ENCODE data around the gene BRD4. TPM values are rescaled to one million over a fixed set of nuclear protein-coding genes. Genes with fewer than 3 reads are reported as not detected.
A peak's percentile ranks its signal among the peaks of the same experiment; 100 is the strongest.

Gene BRD4
- total and polyA plus RNA-seq, 2 experiments from 2014 or later, result 63.8 to 115 TPM

DNA sequence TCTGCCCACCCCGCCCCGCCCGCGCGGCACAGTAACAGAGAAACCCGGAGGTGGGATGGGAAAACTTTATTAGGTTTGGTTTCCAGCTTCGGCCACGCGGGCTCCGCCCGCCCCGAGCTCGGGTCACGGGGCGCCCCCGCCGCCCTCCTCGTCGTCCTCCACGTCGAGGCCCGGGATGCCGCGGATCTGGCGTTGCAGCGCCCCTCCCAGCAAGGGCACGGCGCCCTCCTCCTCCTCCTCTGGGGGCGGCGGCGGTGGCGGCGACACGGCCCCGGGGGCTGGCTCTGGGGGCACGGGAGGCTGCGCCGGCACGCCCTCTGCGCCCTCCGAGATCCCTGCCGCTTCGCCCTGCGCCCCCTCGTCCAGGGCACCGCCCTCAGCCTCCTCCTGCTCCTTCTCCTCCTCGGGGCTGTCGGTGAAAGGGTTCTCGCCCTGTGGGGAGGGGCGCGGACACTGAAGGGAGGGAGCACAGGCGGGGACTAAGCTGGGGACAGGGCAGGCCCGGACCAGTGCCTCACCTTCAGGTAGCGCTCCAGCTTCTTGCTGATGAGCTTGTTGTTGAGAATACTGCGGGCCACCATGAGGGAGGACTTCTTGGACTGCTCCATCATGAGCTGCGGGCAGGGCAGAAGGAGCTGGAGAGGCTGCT, 47.8 kb upstream of the BRD4 start:
- H2AFZ ChIP-seq, result peak overlapping the region; percentile 14; the same call in 1 of the 2 replicates
- H3K4me1 Mint-ChIP-seq, result peaks cover 29% of the 10 kb centered on the region
- H3K79me2 ChIP-seq (replicated peaks; ENCODE audit: insufficient read depth), result peaks cover 42% of the 10 kb centered on the region
- H3K4me2 ChIP-seq, result peak overlapping the region; percentile 91
- H3K9me3 Mint-ChIP-seq, result no peaks in the 10 kb centered on the region; the same call in 1 of the 3 replicates
- peaks cover 25% of the 10 kb centered on the region for H3F3A ChIP-seq (replicated peaks; ENCODE audit: low read depth)
- H3K9me2 ChIP-seq (ENCODE audit: insufficient read depth), result no peaks in the 10 kb centered on the region
- peaks cover 16% of the 10 kb centered on the region for H3K4me1 ChIP-seq (ENCODE audit: insufficient read depth)
- H3K4me3 ChIP-seq, result peak overlapping the region; percentile 99
- no peaks in the 10 kb centered on the region for H3K36me3 ChIP-seq (ENCODE audit: insufficient read depth)
- peak overlapping the region; percentile 92 for H3K27ac Mint-ChIP-seq
- H3K27ac ChIP-seq (ENCODE audit: low read depth), result peak overlapping the region; percentile 95
- peak overlapping the region; percentile 96 for H3K4me3 Mint-ChIP-seq
- ATAC-seq (peak; percentile 60), DNase-seq (ENCODE audit: low spot score) (peak; percentile 84)
- H4K20me1 ChIP-seq (replicated peaks; ENCODE audit: insufficient read depth), result peaks cover 31% of the 10 kb centered on the region
- peaks cover 12% of the 10 kb centered on the region for H3K36me3 Mint-ChIP-seq (ENCODE audit: low read depth)
- H3K27me3 Mint-ChIP-seq (ENCODE audit: insufficient read depth, low read depth, poor library complexity), result peaks cover 14% of the 10 kb centered on the region
- TF ChIP-seq, protein P1, sequence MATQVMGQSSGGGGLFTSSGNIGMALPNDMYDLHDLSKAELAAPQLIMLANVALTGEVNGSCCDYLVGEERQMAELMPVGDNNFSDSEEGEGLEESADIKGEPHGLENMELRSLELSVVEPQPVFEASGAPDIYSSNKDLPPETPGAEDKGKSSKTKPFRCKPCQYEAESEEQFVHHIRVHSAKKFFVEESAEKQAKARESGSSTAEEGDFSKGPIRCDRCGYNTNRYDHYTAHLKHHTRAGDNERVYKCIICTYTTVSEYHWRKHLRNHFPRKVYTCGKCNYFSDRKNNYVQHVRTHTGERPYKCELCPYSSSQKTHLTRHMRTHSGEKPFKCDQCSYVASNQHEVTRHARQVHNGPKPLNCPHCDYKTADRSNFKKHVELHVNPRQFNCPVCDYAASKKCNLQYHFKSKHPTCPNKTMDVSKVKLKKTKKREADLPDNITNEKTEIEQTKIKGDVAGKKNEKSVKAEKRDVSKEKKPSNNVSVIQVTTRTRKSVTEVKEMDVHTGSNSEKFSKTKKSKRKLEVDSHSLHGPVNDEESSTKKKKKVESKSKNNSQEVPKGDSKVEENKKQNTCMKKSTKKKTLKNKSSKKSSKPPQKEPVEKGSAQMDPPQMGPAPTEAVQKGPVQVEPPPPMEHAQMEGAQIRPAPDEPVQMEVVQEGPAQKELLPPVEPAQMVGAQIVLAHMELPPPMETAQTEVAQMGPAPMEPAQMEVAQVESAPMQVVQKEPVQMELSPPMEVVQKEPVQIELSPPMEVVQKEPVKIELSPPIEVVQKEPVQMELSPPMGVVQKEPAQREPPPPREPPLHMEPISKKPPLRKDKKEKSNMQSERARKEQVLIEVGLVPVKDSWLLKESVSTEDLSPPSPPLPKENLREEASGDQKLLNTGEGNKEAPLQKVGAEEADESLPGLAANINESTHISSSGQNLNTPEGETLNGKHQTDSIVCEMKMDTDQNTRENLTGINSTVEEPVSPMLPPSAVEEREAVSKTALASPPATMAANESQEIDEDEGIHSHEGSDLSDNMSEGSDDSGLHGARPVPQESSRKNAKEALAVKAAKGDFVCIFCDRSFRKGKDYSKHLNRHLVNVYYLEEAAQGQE (IDR thresholded peaks at IDR 0.05; ENCODE audit: unreplicated experiment), result no peak
- peak; percentile 61; the same call in 1 of the 2 replicates for TF ChIP-seq POLR2AphosphoS5 (IDR thresholded peaks at IDR 0.05; ENCODE audit: low read depth)
- H3K27me3 ChIP-seq (ENCODE audit: insufficient read depth), result no peaks in the 10 kb centered on the region

DNA sequence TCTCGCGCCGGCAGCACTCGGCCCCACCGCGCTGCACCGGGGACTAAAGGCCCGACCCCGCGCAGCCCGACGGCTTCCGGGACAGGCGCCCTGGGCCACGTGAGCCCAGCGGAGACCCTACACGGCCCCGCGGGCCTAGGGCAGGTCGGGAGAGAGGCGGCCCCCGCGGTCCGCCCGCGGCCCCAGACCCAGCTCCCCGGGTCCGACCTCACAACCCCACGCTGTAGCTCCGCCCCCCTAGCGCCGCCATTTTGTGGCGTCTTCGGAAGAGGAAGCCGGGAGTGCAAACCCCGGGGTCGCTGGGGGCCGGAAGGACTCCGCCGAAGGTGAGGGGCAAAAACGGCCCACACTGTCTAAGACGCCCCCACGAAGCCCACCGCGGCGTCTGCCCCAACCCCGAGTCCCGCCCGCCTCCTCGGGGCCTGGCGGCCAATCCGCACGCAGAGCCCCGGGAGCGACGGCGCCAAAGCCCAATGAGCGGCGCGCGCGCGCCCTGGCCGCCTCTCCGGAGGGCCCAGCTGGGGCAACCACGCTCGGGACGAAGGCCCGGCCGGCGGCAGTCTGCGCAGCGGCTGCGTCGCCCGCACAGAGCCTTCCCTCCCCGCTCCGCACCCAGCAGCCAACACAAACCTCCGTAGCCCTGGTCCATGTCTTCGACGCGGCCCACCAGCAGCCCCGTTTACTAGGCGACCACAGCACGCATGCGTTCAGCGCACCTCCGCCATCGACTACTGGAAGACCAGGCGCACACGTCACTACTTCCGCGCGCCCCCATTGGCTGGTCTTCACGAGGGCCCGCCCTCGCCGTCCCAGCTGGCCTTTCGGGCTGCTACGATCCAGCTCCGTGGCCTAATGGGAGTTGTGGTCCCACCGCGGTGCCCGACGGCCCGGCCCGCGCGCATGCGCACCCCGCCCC, 47.0 kb upstream of the BRD4 start, which contains the start of gene AKAP8:
Gene AKAP8 (minus strand): TSS at position 705 of the 916 bp plus-strand sequence. CDS start 56 bp downstream, at position 649.
- peaks cover 25% of the 10 kb centered on the region for H3F3A ChIP-seq (replicated peaks; ENCODE audit: low read depth)
- TF ChIP-seq POLR2AphosphoS5 (IDR thresholded peaks at IDR 0.05; ENCODE audit: low read depth) (peak; percentile 79), ZNF114 (CRISPR knock-in tag; IDR thresholded peaks at IDR 0.05) (no peak), EZH2 (IDR thresholded peaks at IDR 0.05; ENCODE audit: low read depth, unreplicated experiment) (no peak), JUNB (IDR thresholded peaks at IDR 0.05; ENCODE audit: unreplicated experiment) (no peak), NANOG (IDR thresholded peaks at IDR 0.05; ENCODE audit: borderline replicate concordance) (no peak)
- TF ChIP-seq, protein P1 (IDR thresholded peaks at IDR 0.05; ENCODE audit: unreplicated experiment), result no peak

More for the DNA sequence above, 47.0 kb upstream of the BRD4 start, which contains the start of gene AKAP8:
- peaks cover 14% of the 10 kb centered on the region for H3K27me3 Mint-ChIP-seq (ENCODE audit: insufficient read depth, low read depth, poor library complexity)
- peaks cover 29% of the 10 kb centered on the region for H3K4me1 Mint-ChIP-seq
- Histone ChIP-seq H4K20me1 (replicated peaks; ENCODE audit: insufficient read depth) (peaks cover 31% of the 10 kb centered on the region), H3K79me2 (replicated peaks; ENCODE audit: insufficient read depth) (peaks cover 48% of the 10 kb centered on the region), H3K4me2 (peak within 1 kb of the TSS; percentile 100), H3K27ac (ENCODE audit: low read depth) (peak within 1 kb of the TSS; percentile 95), H3K4me1 (ENCODE audit: insufficient read depth) (peaks cover 16% of the 10 kb centered on the region), H3K27me3 (ENCODE audit: insufficient read depth) (no peaks in the 10 kb centered on the region), H2AFZ (peak within 1 kb of the TSS; percentile 74; the same call in 1 of the 2 replicates), H3K9me2 (ENCODE audit: insufficient read depth) (no peaks in the 10 kb centered on the region), H3K4me3 (peak within 1 kb of the TSS; percentile 99), H3K36me3 (ENCODE audit: insufficient read depth) (no peaks in the 10 kb centered on the region)
- H3K4me3 Mint-ChIP-seq, result peak within 1 kb of the TSS; percentile 96
- H3K36me3 Mint-ChIP-seq (ENCODE audit: low read depth), result peaks cover 12% of the 10 kb centered on the region
- ATAC-seq (peak; percentile 86), DNase-seq (ENCODE audit: low spot score) (peak; percentile 98)
- peak within 1 kb of the TSS; percentile 100 for H3K27ac Mint-ChIP-seq
- H3K9me3 Mint-ChIP-seq, result no peaks in the 10 kb centered on the region; the same call in 1 of the 3 replicates
